Measurements from ENCODE around the gene EFS.

The EFS gene

DNA sequence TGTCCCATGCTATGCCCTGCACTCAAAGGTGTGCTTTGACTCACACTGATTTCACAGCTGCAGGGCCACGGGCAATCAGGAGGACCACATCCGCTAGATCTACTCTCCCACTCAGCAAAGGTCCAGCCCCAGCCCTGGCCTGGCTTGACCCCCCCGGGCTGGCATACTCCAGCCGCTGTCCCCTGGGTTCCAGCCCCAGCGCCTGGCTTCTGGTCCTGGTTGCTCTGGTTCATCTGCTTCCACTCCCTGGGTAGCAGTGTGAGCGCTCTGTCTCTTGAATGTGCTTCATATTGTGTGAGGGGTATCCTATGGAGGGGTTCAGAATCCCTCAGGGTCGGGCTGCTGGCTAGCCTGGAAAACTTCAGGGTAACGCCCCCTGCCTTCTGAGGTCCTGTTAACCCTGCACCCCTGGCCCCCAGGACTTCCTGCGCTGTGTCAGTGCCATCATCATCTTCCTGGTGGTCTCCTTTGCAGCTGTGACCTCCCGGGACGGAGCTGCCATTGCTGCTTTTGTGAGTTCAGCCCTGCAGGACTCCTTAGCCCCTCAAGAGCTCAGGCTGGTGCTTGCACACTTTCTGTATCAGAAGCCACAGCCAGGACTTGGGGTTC lies 13.7 kb upstream of the EFS start:
- H3K4me3 ChIP-seq (ENCODE audit: low read depth, low read length): no peak overlapping the region
- no peak for DNase-seq (ENCODE audit: low read depth)
- TF ChIP-seq, protein P1, sequence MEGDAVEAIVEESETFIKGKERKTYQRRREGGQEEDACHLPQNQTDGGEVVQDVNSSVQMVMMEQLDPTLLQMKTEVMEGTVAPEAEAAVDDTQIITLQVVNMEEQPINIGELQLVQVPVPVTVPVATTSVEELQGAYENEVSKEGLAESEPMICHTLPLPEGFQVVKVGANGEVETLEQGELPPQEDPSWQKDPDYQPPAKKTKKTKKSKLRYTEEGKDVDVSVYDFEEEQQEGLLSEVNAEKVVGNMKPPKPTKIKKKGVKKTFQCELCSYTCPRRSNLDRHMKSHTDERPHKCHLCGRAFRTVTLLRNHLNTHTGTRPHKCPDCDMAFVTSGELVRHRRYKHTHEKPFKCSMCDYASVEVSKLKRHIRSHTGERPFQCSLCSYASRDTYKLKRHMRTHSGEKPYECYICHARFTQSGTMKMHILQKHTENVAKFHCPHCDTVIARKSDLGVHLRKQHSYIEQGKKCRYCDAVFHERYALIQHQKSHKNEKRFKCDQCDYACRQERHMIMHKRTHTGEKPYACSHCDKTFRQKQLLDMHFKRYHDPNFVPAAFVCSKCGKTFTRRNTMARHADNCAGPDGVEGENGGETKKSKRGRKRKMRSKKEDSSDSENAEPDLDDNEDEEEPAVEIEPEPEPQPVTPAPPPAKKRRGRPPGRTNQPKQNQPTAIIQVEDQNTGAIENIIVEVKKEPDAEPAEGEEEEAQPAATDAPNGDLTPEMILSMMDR (IDR thresholded peaks at IDR 0.05; ENCODE audit: control insufficient read depth, extremely low read depth, insufficient read depth): no peak

DNA sequence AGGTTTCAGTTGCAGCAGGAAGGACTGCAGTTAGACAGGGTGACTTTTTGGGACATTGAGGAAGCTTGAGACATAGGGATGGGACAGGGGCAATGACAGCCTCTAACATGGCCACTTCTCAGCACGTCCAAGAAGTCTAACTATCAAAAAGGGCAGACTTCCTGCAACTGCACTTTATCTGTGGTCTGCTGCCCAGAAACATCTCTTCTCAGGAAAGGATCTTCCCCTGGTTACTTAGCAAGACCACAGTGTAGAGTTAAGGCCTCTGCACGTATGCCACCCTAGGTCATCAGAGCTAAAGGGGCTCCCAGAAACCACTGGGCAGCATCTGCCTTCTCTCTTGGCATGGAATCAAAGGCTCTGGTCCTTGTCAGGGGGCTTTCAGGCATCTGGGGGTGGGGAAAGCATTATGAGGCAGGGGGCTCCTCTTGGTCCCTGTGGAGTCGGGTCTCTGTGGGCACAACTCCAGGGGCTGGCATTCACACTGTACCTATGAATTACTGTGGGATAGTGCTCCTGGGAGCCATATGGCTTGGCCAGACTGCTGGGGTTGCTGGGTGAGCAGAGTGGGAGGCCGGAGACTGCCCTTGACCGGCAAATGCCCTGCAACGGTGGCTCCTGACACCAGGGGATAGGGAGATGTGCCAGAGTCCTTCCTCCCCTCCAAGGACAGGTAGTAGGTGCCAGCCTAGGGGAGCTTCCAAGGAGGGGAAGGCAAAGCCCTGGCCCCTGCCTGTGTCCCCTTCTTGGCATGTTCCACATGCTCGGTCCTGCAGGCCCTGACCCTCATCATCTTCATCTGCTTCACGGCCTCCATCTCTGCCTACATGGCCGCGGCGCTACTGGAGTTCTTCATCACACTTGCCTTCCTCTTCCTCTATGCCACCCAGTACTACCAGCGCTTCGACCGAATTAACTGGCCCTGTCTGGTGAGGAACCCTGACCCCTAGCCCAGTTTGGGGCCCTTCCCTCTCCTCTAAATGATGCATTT lies 12.9 kb upstream of the EFS start:
- no peak overlapping the region for H3K4me3 ChIP-seq (ENCODE audit: low read depth, low read length)
- no peak for DNase-seq (ENCODE audit: low read depth)
- TF ChIP-seq, protein P1 (IDR thresholded peaks at IDR 0.05; ENCODE audit: control insufficient read depth, extremely low read depth, insufficient read depth): no peak

DNA sequence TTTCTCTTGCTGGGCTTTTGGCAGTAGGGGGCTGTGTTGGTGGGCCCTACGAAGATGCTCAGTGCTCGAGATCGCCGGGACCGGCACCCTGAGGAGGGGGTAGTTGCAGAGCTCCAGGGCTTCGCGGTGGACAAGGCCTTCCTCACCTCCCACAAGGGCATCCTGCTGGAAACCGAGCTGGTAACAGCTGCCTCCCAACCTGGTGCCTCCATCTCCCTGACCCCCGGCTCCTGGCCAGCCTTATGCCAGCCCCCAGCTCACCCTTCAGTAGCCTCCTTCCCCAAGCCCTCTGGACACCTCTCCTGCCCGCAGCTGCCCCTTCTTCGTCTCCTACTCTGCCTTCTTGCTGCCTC lies 12.2 kb upstream of the EFS start:
- H3K4me3 ChIP-seq (ENCODE audit: low read depth, low read length): no peak overlapping the region
- TF ChIP-seq, protein P1 (IDR thresholded peaks at IDR 0.05; ENCODE audit: control insufficient read depth, extremely low read depth, insufficient read depth): no peak
- no peak for DNase-seq (ENCODE audit: low read depth)

DNA sequence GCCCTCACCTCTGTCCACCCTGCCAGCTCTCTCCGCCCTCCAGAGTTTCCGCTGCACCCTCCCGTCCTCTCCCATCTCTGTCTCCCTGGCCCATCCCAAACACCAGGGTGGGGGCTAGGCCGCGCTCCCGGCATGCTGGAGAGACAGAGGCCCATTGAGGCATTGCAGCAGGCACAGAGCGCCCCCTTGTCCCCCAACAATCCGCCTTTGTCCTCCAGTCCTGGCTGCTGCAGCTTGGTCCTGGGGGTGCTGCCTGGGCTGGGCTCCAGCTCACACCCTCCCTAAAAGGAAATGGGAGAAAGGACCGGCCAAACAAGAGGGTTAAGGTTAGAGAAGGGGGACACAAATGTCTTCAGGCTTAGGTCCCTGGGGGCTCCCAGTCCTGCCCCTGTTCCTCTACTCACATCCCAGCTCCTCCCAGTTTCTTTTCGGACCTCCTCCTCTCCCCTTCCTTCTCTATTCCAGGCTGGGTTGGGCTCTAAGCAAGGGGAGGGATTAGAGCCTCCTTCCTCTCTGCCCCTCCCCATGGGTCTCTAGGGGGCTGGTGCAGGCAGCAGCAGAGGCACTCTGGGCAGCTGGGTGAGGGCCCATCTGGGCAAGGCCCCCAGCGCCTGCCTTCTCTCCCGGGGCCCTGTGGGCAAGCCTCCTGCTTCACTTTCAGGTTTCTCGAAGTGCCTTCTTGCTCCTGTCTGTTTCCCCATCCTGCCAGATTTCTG lies 11.7 kb upstream of the EFS start, which contains the start of gene CMTM5:
TSS of gene CMTM5 (plus strand) at position 565 of the 716 bp plus-strand sequence. CDS start 206 bp downstream, outside the sequence.
- no peak within 1 kb of the TSS for H3K4me3 ChIP-seq (ENCODE audit: low read depth, low read length)
- DNase-seq (ENCODE audit: low read depth): no peak

DNA sequence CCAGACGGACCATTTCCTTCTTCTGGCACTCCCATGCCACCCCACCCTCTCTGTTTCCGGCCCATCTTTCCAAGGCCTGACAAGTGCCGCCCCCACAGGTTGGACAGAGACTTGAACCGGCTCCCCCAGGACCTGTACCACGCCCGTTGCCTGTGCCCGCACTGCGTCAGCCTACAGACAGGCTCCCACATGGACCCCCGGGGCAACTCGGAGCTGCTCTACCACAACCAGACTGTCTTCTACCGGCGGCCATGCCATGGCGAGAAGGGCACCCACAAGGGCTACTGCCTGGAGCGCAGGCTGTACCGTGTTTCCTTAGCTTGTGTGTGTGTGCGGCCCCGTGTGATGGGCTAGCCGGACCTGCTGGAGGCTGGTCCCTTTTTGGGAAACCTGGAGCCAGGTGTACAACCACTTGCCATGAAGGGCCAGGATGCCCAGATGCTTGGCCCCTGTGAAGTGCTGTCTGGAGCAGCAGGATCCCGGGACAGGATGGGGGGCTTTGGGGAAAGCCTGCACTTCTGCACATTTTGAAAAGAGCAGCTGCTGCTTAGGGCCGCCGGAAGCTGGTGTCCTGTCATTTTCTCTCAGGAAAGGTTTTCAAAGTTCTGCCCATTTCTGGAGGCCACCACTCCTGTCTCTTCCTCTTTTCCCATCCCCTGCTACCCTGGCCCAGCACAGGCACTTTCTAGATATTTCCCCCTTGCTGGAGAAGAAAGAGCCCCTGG lies 10.7 kb upstream of the EFS start:
- TF ChIP-seq, protein P1 (IDR thresholded peaks at IDR 0.05; ENCODE audit: control insufficient read depth, extremely low read depth, insufficient read depth): no peak
- no peak for DNase-seq (ENCODE audit: low read depth)
- no peak overlapping the region for H3K4me3 ChIP-seq (ENCODE audit: low read depth, low read length)

More for the DNA sequence above, 11.7 kb upstream of the EFS start, which contains the start of gene CMTM5:
- TF ChIP-seq, protein P1 (IDR thresholded peaks at IDR 0.05; ENCODE audit: control insufficient read depth, extremely low read depth, insufficient read depth): no peak

DNA sequence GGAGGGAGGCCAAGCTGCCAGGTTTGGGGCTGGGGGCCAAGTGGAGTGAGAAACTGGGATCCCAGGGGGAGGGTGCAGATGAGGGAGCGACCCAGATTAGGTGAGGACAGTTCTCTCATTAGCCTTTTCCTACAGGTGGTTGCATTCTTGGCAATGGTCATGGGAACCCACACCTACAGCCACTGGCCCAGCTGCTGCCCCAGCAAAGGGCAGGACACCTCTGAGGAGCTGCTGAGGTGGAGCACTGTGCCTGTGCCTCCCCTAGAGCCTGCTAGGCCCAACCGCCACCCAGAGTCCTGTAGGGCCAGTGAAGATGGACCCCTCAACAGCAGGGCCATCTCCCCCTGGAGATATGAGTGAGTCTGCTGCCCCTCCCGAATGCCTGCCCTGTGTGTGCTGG lies 8.1 kb upstream of the EFS start:
- no peak for DNase-seq (ENCODE audit: low read depth)
- H3K4me3 ChIP-seq (ENCODE audit: low read depth, low read length): no peak overlapping the region
- TF ChIP-seq, protein P1 (IDR thresholded peaks at IDR 0.05; ENCODE audit: control insufficient read depth, extremely low read depth, insufficient read depth): no peak
